ENCODE measurements around the gene ANKMY1.
A peak's percentile ranks its signal among the peaks of the same experiment; 100 is the strongest.

The ANKMY1 gene

GRCh38 chr2:240591784-240592183 lies 34.0 kb upstream of the ANKMY1 start:
- H3K36me3 ChIP-seq (ENCODE audit: control insufficient read depth, low read depth, low read length) = peaks cover 3% of the 10 kb centered on the region
- H3K9ac ChIP-seq (ENCODE audit: low read length) = no peak overlapping the region
- no peaks in the 10 kb centered on the region for H3K9me3 ChIP-seq (ENCODE audit: control insufficient read depth, low read depth, low read length)
- no peaks in the 10 kb centered on the region for H3K27me3 ChIP-seq (ENCODE audit: control insufficient read depth, insufficient read depth, low read length)
- no peaks in the 10 kb centered on the region for H3K4me1 ChIP-seq (ENCODE audit: control insufficient read depth, low read depth, low read length)
- H3K4me3 ChIP-seq (ENCODE audit: low read length) = no peak overlapping the region
- H3K27ac ChIP-seq (ENCODE audit: low read length) = no peak overlapping the region

- H3K4me3 ChIP-seq (ENCODE audit: low read length) = no peak overlapping the region
- no peak overlapping the region for H3K9ac ChIP-seq (ENCODE audit: low read length)
- H3K36me3 ChIP-seq (ENCODE audit: control insufficient read depth, low read depth, low read length) = peaks cover 3% of the 10 kb centered on the region
- no peak overlapping the region for H3K27ac ChIP-seq (ENCODE audit: low read length)
- no peaks in the 10 kb centered on the region for H3K9me3 ChIP-seq (ENCODE audit: control insufficient read depth, low read depth, low read length)
- H3K27me3 ChIP-seq (ENCODE audit: control insufficient read depth, insufficient read depth, low read length) = no peaks in the 10 kb centered on the region
- H3K4me1 ChIP-seq (ENCODE audit: control insufficient read depth, low read depth, low read length) = no peaks in the 10 kb centered on the region
Measured at GRCh38 chr2:240591226-240591625, 33.4 kb upstream of the ANKMY1 start.

GRCh38 chr2:240590681-240591111 lies 32.9 kb upstream of the ANKMY1 start:
- no peaks in the 10 kb centered on the region for H3K27me3 ChIP-seq (ENCODE audit: control insufficient read depth, insufficient read depth, low read length)
- no peaks in the 10 kb centered on the region for H3K9me3 ChIP-seq (ENCODE audit: control insufficient read depth, low read depth, low read length)
- H3K9ac ChIP-seq (ENCODE audit: low read length) = no peak overlapping the region
- H3K4me3 ChIP-seq (ENCODE audit: low read length) = no peak overlapping the region
- no peak overlapping the region for H3K27ac ChIP-seq (ENCODE audit: low read length)
- H3K4me1 ChIP-seq (ENCODE audit: control insufficient read depth, low read depth, low read length) = no peaks in the 10 kb centered on the region
- H3K36me3 ChIP-seq (ENCODE audit: control insufficient read depth, low read depth, low read length) = peaks cover 3% of the 10 kb centered on the region

- Histone ChIP-seq H3K9me3 (ENCODE audit: control insufficient read depth, low read depth, low read length) (no peaks in the 10 kb centered on the region), H3K4me3 (ENCODE audit: low read length) (no peak overlapping the region), H3K4me1 (ENCODE audit: control insufficient read depth, low read depth, low read length) (peaks cover 5% of the 10 kb centered on the region), H3K9ac (ENCODE audit: low read length) (no peak overlapping the region), H3K27me3 (ENCODE audit: control insufficient read depth, insufficient read depth, low read length) (no peaks in the 10 kb centered on the region), H3K27ac (ENCODE audit: low read length) (no peak overlapping the region), H3K36me3 (ENCODE audit: control insufficient read depth, low read depth, low read length) (peaks cover 3% of the 10 kb centered on the region)
Measured at GRCh38 chr2:240589850-240590525, 32.2 kb upstream of the ANKMY1 start.

- Histone ChIP-seq H3K4me1 (ENCODE audit: control insufficient read depth, low read depth, low read length) (peaks cover 11% of the 10 kb centered on the region), H3K27ac (ENCODE audit: low read length) (no peak overlapping the region), H3K4me3 (ENCODE audit: low read length) (no peak overlapping the region), H3K27me3 (ENCODE audit: control insufficient read depth, insufficient read depth, low read length) (no peaks in the 10 kb centered on the region), H3K9ac (ENCODE audit: low read length) (no peak overlapping the region), H3K9me3 (ENCODE audit: control insufficient read depth, low read depth, low read length) (no peaks in the 10 kb centered on the region), H3K36me3 (ENCODE audit: control insufficient read depth, low read depth, low read length) (peaks cover 3% of the 10 kb centered on the region)
Measured at GRCh38 chr2:240589375-240589774, 31.6 kb upstream of the ANKMY1 start.

- Histone ChIP-seq H3K36me3 (ENCODE audit: control insufficient read depth, low read depth, low read length) (peaks cover 3% of the 10 kb centered on the region), H3K4me3 (ENCODE audit: low read length) (no peak overlapping the region), H3K27ac (ENCODE audit: low read length) (no peak overlapping the region), H3K27me3 (ENCODE audit: control insufficient read depth, insufficient read depth, low read length) (no peaks in the 10 kb centered on the region), H3K9ac (ENCODE audit: low read length) (no peak overlapping the region), H3K4me1 (ENCODE audit: control insufficient read depth, low read depth, low read length) (peaks cover 13% of the 10 kb centered on the region), H3K9me3 (ENCODE audit: control insufficient read depth, low read depth, low read length) (no peaks in the 10 kb centered on the region)
Measured at GRCh38 chr2:240588669-240589068, 30.9 kb upstream of the ANKMY1 start.

GRCh38 chr2:240588006-240588655 lies 30.3 kb upstream of the ANKMY1 start:
- Histone ChIP-seq H3K4me1 (ENCODE audit: control insufficient read depth, low read depth, low read length) (peaks cover 13% of the 10 kb centered on the region), H3K9me3 (ENCODE audit: control insufficient read depth, low read depth, low read length) (no peaks in the 10 kb centered on the region), H3K9ac (ENCODE audit: low read length) (no peak overlapping the region), H3K4me3 (ENCODE audit: low read length) (peak overlapping the region; percentile 78), H3K36me3 (ENCODE audit: control insufficient read depth, low read depth, low read length) (peaks cover 3% of the 10 kb centered on the region), H3K27me3 (ENCODE audit: control insufficient read depth, insufficient read depth, low read length) (no peaks in the 10 kb centered on the region), H3K27ac (ENCODE audit: low read length) (no peak overlapping the region)

- H3K4me3 ChIP-seq (ENCODE audit: low read length) = peak overlapping the region; percentile 78
Measured at GRCh38 chr2:240586919-240587800, 29.4 kb upstream of the ANKMY1 start.

GRCh38 chr2:240586198-240586918 lies 28.6 kb upstream of the ANKMY1 start, which contains the start of gene CAPN10:
CAPN10 (plus strand) TSS chr2:240586734; CDS start chr2:240586912, 178 bp downstream.
- H3K27ac ChIP-seq (ENCODE audit: low read length) = no peak within 1 kb of the TSS
- H3K36me3 ChIP-seq (ENCODE audit: control insufficient read depth, low read depth, low read length) = peaks cover 3% of the 10 kb centered on the region
- peak within 1 kb of the TSS; percentile 65 for H3K9ac ChIP-seq (ENCODE audit: low read length)
- no peaks in the 10 kb centered on the region for H3K27me3 ChIP-seq (ENCODE audit: control insufficient read depth, insufficient read depth, low read length)
- H3K4me3 ChIP-seq (ENCODE audit: low read length) = peak within 1 kb of the TSS; percentile 78
- peaks cover 13% of the 10 kb centered on the region for H3K4me1 ChIP-seq (ENCODE audit: control insufficient read depth, low read depth, low read length)
- no peaks in the 10 kb centered on the region for H3K9me3 ChIP-seq (ENCODE audit: control insufficient read depth, low read depth, low read length)

More at GRCh38 chr2:240586919-240587800, 29.4 kb upstream of the ANKMY1 start:
- peaks cover 3% of the 10 kb centered on the region for H3K36me3 ChIP-seq (ENCODE audit: control insufficient read depth, low read depth, low read length)
- H3K27me3 ChIP-seq (ENCODE audit: control insufficient read depth, insufficient read depth, low read length) = no peaks in the 10 kb centered on the region
- H3K27ac ChIP-seq (ENCODE audit: low read length) = no peak overlapping the region
- peak overlapping the region; percentile 33 for H3K9ac ChIP-seq (ENCODE audit: low read length)
- H3K4me1 ChIP-seq (ENCODE audit: control insufficient read depth, low read depth, low read length) = peaks cover 13% of the 10 kb centered on the region
- no peaks in the 10 kb centered on the region for H3K9me3 ChIP-seq (ENCODE audit: control insufficient read depth, low read depth, low read length)

GRCh38 chr2:240585681-240586197 lies 28.0 kb upstream of the ANKMY1 start:
- peaks cover 13% of the 10 kb centered on the region for H3K4me1 ChIP-seq (ENCODE audit: control insufficient read depth, low read depth, low read length)
- peaks cover 3% of the 10 kb centered on the region for H3K36me3 ChIP-seq (ENCODE audit: control insufficient read depth, low read depth, low read length)
- no peaks in the 10 kb centered on the region for H3K9me3 ChIP-seq (ENCODE audit: control insufficient read depth, low read depth, low read length)
- peak overlapping the region; percentile 78 for H3K4me3 ChIP-seq (ENCODE audit: low read length)
- peak overlapping the region; percentile 65 for H3K9ac ChIP-seq (ENCODE audit: low read length)
- H3K27me3 ChIP-seq (ENCODE audit: control insufficient read depth, insufficient read depth, low read length) = no peaks in the 10 kb centered on the region
- H3K27ac ChIP-seq (ENCODE audit: low read length) = no peak overlapping the region

GRCh38 chr2:240585101-240585500 lies 27.3 kb upstream of the ANKMY1 start:
- Histone ChIP-seq H3K4me3 (ENCODE audit: low read length) (peak overlapping the region; percentile 78), H3K9me3 (ENCODE audit: control insufficient read depth, low read depth, low read length) (no peaks in the 10 kb centered on the region), H3K27me3 (ENCODE audit: control insufficient read depth, insufficient read depth, low read length) (no peaks in the 10 kb centered on the region), H3K36me3 (ENCODE audit: control insufficient read depth, low read depth, low read length) (peaks cover 3% of the 10 kb centered on the region), H3K9ac (ENCODE audit: low read length) (peak overlapping the region; percentile 65), H3K27ac (ENCODE audit: low read length) (no peak overlapping the region), H3K4me1 (ENCODE audit: control insufficient read depth, low read depth, low read length) (peaks cover 13% of the 10 kb centered on the region)
